GM21723 (cell line): ENCODE measurements around the gene STARD10.
"Not testable (repeated sequence)": the region's sequence is repeated elsewhere in the genome, so short reads cannot be mapped to it uniquely, and the experiment has no call there.

Experiments used
- ATAC-seq: cut with Tn5 transposase; IDR thresholded peaks from one replicate; pipeline ENCODE4 v1.9.1; 2021; ENCODE audit warnings: mild to moderate bottlenecking, moderate library complexity; ENCODE audit not compliant: unreplicated experiment

The STARD10 gene

GRCh38 chr11:72793425-72794367 is at the start of gene STARD10:
Gene STARD10 (minus strand): TSS chr11:72794047. CDS start chr11:72781181, 12,866 bp downstream.
- ATAC-seq: peak; percentile 83

- no peak for ATAC-seq
These were observed 48.9 kb upstream of the STARD10 start for GRCh38 chr11:72842653-72843330.

- no peak for ATAC-seq
These were observed 48.3 kb upstream of the STARD10 start for GRCh38 chr11:72842126-72842525.

- ATAC-seq: no peak
These were observed 47.5 kb upstream of the STARD10 start for GRCh38 chr11:72841397-72841796.

- no peak for ATAC-seq
These were observed 46.9 kb upstream of the STARD10 start for GRCh38 chr11:72840780-72841179.

GRCh38 chr11:72838691-72839305 is 45.0 kb upstream of the STARD10 start:
- ATAC-seq: no peak

GRCh38 chr11:72836111-72836510 is 42.3 kb upstream of the STARD10 start:
- ATAC-seq: no peak

GRCh38 chr11:72834905-72835304 is 41.1 kb upstream of the STARD10 start:
- ATAC-seq: no peak

GRCh38 chr11:72833811-72834493 is 40.1 kb upstream of the STARD10 start:
- ATAC-seq: no peak

- ATAC-seq: no peak
These were observed 39.4 kb upstream of the STARD10 start for GRCh38 chr11:72833083-72833733.

GRCh38 chr11:72832301-72833082 is 38.6 kb upstream of the STARD10 start:
- ATAC-seq: no peak

- ATAC-seq: no peak
These were observed 37.9 kb upstream of the STARD10 start for GRCh38 chr11:72831521-72832300.

- no peak for ATAC-seq
These were observed 36.2 kb upstream of the STARD10 start for GRCh38 chr11:72829884-72830533.

GRCh38 chr11:72829178-72829577 is 35.3 kb upstream of the STARD10 start:
- ATAC-seq: no peak

GRCh38 chr11:72828692-72829101 is 34.9 kb upstream of the STARD10 start:
- no peak for ATAC-seq

GRCh38 chr11:72828081-72828567 is 34.3 kb upstream of the STARD10 start:
- no peak for ATAC-seq

GRCh38 chr11:72827656-72828055 is 33.8 kb upstream of the STARD10 start:
- not testable (repeated sequence) for ATAC-seq

- no peak for ATAC-seq
These were observed 33.2 kb upstream of the STARD10 start for GRCh38 chr11:72826942-72827480.
